Measurements from ENCODE around the gene TFEB.

GRCh38 chr6:41735427-41736185 is at the start of gene TFEB:
- TF ChIP-seq CTCF (IDR thresholded peaks at IDR 0.05; ENCODE audit: insufficient read depth, low read length) (peak; percentile 63), REST (IDR thresholded peaks at IDR 0.05; ENCODE audit: insufficient replicate concordance, low read depth) (no peak)
